DMS53 treated with DMSO at 0.1 percent for 48 hours (cell line): ENCODE data around the gene SLC2A11.

Source experiments
- DNase-seq: peaks from one replicate; lab custom pipeline; 2025; ENCODE audit not compliant: unreplicated experiment; lab: John Stamatoyannopoulos, UW

SLC2A11 gene

DNA sequence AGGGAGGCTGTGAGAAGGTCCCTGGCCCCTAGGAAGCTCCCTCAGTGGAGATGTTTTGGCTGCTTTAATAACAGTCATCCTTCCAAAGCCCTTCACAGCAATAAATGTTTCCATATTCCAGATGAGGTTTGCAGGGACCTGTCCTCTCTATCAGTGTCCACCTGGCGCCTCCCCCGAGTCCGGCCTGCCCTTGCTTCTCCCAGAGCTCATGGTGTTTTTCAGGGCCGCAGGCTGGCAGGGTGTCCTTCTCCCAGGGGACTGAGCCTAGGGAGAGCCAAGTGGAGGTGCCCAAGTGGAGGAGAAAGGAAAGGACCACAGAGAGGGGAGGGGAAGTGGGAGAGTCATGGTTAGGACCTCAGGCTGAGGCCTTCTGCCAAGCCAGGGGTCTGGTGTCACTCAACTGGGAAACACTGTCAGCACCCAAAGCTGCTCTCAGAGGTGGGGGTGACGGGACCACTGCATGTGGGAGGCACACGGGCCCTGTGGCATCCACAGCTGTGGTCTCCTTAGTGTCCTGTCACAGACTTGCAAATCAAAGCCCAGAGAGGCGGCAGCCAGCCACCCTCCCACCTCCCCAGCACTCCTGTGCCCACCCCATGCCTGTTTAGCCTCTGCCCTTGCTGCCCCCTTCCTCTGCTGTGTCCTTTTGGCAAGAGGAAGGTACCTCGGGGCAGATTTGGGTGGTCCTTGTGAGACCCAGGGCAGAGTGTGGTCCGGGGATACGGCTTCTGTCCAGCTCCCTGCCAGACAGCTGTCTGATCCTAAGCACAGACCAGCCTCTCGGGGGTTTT is 25.3 kb upstream of the SLC2A11 start:
- DNase-seq: no peak

GRCh38 chr22:23833017-23833751 is 24.5 kb upstream of the SLC2A11 start:
- DNase-seq: no peak

DNA sequence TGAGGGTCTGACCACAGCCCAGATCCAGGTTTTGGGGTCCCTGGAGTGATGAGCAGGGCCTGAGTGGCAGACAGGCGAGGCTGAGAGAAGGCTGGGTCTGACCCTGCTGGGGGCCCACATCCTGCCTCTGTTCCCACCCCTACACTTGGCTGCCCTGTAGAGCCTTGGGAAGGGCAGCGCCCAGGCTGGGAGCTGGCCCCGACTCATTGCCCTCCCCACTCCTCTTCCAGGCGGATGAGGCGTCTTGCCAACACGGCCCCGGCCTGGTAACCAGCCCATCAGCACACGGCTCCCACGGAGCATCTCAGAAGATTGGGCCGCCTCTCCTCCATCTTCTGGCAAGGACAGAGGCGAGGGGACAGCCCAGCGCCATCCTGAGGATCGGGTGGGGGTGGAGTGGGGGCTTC is 23.8 kb upstream of the SLC2A11 start:
- no peak for DNase-seq

GRCh38 chr22:23834406-23834792 is 23.3 kb upstream of the SLC2A11 start:
- no peak for DNase-seq

DNA sequence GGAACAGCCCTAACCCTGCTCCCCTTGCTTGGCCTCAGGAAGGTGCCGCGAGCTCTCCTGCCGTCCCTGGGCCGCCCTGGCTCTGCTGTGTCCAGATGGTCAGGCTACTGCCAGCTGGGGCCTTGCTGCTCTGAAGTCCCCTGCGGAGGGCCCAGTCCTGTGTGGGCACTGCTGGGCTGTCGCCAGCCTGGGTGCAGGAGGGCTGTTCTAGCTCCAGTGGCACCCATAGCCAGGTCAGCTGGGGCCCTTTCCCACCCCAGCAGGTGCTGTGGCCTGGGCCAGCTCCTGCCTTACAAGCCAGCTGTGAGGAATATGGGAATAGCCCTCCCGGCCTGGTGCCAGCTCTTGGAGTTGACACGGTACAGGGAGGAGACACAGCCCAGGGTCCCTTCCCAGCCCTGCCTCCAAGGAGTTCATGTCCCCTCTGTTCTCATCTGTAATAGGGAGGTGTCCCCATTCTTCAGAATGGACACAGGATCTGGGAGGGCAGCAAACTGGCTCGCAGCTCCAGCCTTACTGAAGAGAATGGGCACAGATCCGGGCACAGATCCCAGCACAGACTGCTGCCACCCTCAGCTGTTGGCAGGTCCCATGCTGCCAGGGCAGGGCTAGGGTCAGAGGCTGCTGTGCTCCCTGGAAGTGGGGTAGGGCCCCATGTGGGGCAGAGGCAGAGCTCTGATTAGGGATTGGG is 22.7 kb upstream of the SLC2A11 start:
- DNase-seq: no peak

GRCh38 chr22:23835484-23836144 is 22.1 kb upstream of the SLC2A11 start:
- no peak for DNase-seq

- no peak for DNase-seq
These were observed 21.4 kb upstream of the SLC2A11 start for GRCh38 chr22:23836281-23836680.

GRCh38 chr22:23836692-23837495 is 20.8 kb upstream of the SLC2A11 start:
- no peak for DNase-seq

DNA sequence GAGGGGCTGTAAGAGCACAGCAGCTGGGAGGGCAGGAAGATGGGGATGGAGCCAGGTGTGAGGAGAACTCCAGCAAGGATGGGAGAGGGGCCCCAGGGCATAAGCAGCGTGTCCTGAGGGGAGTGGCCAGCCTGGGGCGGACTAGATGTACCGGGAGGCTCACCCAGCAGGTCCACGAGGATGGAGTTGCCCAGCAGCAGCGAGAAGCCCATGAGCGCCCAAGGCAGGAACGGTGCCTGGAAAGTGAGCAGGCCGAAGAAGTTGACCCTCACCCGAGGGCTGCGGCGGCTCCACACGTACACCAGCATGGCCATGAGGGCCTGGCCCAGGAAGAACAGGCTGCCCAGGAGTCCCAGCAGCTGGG is 20.2 kb upstream of the SLC2A11 start:
- DNase-seq: no peak

DNA sequence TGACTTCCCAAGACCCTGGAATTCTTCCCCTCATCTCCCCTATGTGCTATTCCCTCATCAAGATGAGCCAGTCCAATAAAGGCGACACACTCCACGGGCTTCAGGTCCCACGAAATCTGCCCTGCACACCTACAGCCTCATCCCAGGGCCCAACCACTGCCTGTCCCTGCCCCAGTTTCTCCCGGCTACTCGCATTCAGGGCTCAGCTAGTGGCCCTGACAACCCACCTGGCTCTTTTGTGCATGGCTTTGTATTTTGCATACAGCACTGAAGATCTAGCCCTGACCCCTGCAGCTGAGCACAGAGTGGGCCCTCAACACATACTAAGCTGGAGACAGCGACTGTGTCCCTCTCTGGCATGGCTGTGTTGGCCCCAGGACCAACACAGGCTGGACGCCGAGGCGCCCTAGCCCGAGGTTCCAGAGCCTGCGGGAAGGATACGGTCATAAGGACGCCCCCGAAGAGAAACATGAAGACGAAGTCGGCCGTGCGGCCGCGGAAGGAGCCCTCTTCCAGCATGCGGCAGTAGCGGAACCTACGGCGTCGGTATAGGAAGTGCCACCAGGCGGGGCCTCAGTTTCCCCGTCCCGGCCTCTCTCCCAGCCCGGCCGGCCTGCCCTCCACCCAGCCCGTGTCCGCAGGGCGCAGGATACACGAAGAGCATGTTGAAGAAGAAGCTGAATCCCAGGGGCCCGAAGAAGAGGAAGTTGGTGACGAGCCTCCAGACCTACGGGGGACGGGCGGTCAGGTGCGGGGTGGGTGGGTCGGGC is 19.6 kb upstream of the SLC2A11 start:
- no peak for DNase-seq

- DNase-seq: peak; percentile 75
These were observed 18.8 kb upstream of the SLC2A11 start, which contains the start of gene DERL3 for GRCh38 chr22:23838681-23839468. Gene DERL3, minus strand, starts transcription at chr22:23839006. Its CDS starts 19 bp downstream, at chr22:23838987.

- no peak for DNase-seq
These were observed 17.6 kb upstream of the SLC2A11 start for GRCh38 chr22:23840026-23840425.

DNA sequence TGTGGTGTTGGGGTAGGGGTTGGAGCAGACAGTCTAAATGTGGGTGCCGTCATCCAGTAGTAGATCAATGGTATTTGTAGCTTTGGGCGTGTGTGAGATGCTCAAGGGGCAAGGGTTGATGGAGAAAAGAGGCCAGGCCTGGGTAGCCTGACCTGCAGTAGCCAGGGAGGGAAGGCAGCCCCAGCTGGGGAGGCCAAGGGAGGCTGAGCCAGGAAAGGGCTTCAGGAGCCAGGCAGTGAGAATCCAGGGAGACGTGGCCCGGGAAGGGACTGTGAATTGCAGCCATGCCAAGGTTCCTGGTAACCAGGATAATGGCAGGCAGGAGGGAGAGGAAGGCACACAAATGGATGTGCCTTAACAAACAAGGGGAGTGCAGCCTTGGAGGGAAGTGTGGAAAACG is 16.4 kb upstream of the SLC2A11 start:
- DNase-seq: no peak

- no peak for DNase-seq
These were observed 15.8 kb upstream of the SLC2A11 start for GRCh38 chr22:23841736-23842445.

DNA sequence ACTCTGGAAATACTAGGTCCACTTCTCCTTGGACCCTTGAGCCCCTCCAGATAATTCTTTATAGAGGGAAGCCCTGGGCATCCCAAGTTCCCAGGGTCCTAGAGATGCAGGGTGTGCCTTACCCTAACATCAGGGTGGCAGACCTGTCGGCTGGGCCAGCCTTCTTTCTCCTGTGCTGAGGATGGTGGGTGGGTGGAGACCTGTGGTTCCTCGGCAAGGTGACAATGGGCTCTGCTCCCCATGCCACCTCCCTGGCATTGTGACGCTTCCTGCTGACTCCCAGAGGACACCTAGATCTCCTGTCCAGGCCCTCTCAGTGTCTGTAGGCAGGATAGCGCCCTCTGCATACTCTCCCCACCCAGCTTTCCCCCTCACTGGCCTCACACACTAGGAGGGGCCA is 15.1 kb upstream of the SLC2A11 start:
- no peak for DNase-seq

GRCh38 chr22:23844739-23845202 is 12.9 kb upstream of the SLC2A11 start:
- DNase-seq: no peak

- no peak for DNase-seq
These were observed 12.2 kb upstream of the SLC2A11 start for GRCh38 chr22:23845265-23846080.
